Calu3 (cell line): ENCODE measurements around the gene ADSL. TPM values are rescaled to one million over a fixed set of nuclear protein-coding genes. Genes with fewer than 3 reads are reported as not detected.
A peak's percentile ranks its signal among the peaks of the same experiment; 100 is the strongest.

Experiments used
- BruUV-seq: library from RNA; stranded (reverse); fragments of 400-500 nt; replicated peaks from 2 replicates; lab custom pipeline; 2021; lab: Mats Ljungman, UMichigan
- CTCF ChIA-PET: fragments of 300-600 bp; sonication (Branson Sonifier 250); formaldehyde crosslinking; loops from one replicate; lab custom pipeline; 2022; ENCODE audit warnings: antibody characterized with exemption; lab: Charles Lee
- DNase-seq: peaks from one replicate; pipeline ENCODE4 v3.0.0; 2022
- H3K27ac Mint-ChIP-seq: one replicate; pipeline ENCODE4 v1.8.0; 2022; ENCODE audit warnings: mixed read lengths; ENCODE audit not compliant: unreplicated experiment
- H3K27me3 Mint-ChIP-seq: one replicate; pipeline ENCODE4 v1.8.0; 2022; ENCODE audit warnings: mixed read lengths; ENCODE audit not compliant: unreplicated experiment
- H3K36me3 Mint-ChIP-seq: one replicate; pipeline ENCODE4 v1.8.0; 2022; ENCODE audit warnings: mild to moderate bottlenecking, moderate library complexity, mixed read lengths; ENCODE audit not compliant: insufficient read depth, unreplicated experiment
- H3K4me1 Mint-ChIP-seq: one replicate; pipeline ENCODE4 v1.8.0; 2022; ENCODE audit warnings: mild to moderate bottlenecking, low read depth, mixed read lengths; ENCODE audit not compliant: unreplicated experiment
- H3K4me3 Mint-ChIP-seq: one replicate; pipeline ENCODE4 v1.8.0; 2022; ENCODE audit warnings: mild to moderate bottlenecking, low read depth, moderate library complexity, mixed read lengths; ENCODE audit not compliant: unreplicated experiment
- H3K9me3 Mint-ChIP-seq: one replicate; pipeline ENCODE4 v1.8.0; 2022; ENCODE audit warnings: low read depth, mixed read lengths; ENCODE audit not compliant: unreplicated experiment
- intact Hi-C: fragments of 100-400 bp; cut with micrococcal nuclease; formaldehyde crosslinking; loops from one replicate; pipeline ENCODE4 v1.10.0; 2022; ENCODE audit not compliant: unreplicated experiment
- total RNA-seq: library from RNA; stranded (reverse); gene quantifications from 2 replicates; pipeline ENCODE4 v1.2.3, GENCODE V29; 2022
- TF ChIP-seq, protein P1 (sequence below): fragments of 200-600 bp; IDR thresholded peaks from one replicate; pipeline ENCODE4 v1.8.0; 2022; ENCODE audit warnings: antibody characterized with exemption; ENCODE audit not compliant: unreplicated experiment

ADSL gene
- total RNA-seq, 1 experiment from 2014 or later: 96.3 TPM

DNA sequence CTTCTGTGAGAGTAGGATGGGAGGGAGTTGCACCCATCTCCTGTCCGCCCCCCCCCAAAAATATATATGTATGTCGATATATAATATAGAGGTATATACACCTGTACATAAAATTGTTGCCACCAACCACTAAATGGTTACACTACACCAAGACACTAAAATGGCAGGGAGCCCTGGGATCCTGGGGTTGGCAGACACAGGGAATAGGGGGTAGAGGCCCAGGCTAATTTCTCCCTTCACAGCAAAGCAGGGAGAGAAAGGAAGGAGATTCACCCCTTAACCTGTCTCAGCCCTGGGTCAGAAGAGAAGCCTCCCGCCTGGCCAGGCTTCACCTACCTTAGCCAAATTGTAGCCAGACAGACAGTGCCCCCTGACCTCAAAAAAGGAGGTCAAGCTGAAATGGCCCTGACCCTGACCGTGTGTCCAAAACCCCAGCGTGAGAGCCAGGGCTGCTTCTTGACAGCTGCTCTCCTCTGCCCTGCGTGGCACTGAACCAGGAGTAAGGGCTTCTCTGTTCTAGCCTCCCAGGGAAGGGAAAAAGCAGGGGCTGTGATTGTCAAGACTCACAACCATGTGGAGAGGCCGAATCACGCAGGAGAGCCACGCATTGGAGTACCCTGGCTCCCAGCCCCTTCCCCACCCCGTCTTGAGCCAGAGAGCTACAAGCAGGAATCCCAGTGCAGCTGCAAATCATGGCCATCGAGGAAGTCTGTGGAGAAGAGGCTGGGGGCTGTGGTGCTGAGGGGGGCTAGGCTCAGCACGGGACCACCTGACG, 64.6 kb downstream of the ADSL start:
- CTCF ChIA-PET: interaction anchor here (0.6 to 1.4 kb wide), 2 partner anchors 13 to 41 kb away, joined by 3 to 6 read pairs; no protein-coding TSS in a partner anchor

DNA sequence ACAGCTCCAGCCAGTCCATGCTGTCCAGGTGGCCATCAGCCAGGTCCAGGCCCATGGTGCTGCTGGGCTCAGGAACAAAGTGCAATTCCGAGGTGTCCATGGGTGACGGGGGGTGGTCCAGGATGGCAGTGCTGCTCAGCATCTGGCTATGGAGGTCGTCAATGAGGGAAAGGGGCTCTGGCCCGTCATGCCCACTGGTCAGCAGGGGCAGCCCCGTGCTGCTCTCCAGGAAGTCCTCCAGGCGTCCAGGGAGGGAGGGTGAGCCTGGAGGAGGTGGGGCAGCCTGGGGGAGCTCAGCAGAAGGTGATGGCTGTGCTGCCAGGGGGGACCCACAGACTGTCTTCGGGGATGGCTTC, 65.2 kb downstream of the ADSL start:
- BruUV-seq: no TSS peak
- peaks cover 2% of the 10 kb centered on the region for H3K9me3 Mint-ChIP-seq
- CTCF ChIA-PET: interaction anchor here (1.4 kb wide), 1 partner anchor 14 kb away, joined by 3 read pairs; no protein-coding TSS in a partner anchor
- H3K27ac Mint-ChIP-seq: no peak overlapping the region
- peaks cover 61% of the 10 kb centered on the region for H3K36me3 Mint-ChIP-seq
- H3K4me1 Mint-ChIP-seq: peaks cover 8% of the 10 kb centered on the region
- no peaks in the 10 kb centered on the region for H3K27me3 Mint-ChIP-seq
- H3K4me3 Mint-ChIP-seq: no peak overlapping the region
- no peak for DNase-seq
- intact Hi-C loops: no loop called here
- TF ChIP-seq, protein P1, sequence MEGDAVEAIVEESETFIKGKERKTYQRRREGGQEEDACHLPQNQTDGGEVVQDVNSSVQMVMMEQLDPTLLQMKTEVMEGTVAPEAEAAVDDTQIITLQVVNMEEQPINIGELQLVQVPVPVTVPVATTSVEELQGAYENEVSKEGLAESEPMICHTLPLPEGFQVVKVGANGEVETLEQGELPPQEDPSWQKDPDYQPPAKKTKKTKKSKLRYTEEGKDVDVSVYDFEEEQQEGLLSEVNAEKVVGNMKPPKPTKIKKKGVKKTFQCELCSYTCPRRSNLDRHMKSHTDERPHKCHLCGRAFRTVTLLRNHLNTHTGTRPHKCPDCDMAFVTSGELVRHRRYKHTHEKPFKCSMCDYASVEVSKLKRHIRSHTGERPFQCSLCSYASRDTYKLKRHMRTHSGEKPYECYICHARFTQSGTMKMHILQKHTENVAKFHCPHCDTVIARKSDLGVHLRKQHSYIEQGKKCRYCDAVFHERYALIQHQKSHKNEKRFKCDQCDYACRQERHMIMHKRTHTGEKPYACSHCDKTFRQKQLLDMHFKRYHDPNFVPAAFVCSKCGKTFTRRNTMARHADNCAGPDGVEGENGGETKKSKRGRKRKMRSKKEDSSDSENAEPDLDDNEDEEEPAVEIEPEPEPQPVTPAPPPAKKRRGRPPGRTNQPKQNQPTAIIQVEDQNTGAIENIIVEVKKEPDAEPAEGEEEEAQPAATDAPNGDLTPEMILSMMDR: no peak

More for the DNA sequence above, 64.6 kb downstream of the ADSL start:
- DNase-seq: no peak
- intact Hi-C loops: no loop called here
- Mint-ChIP-seq H3K27me3 (no peaks in the 10 kb centered on the region), H3K4me1 (peaks cover 8% of the 10 kb centered on the region), H3K4me3 (no peak overlapping the region), H3K36me3 (peaks cover 56% of the 10 kb centered on the region), H3K9me3 (peaks cover 2% of the 10 kb centered on the region), H3K27ac (no peak overlapping the region)
- BruUV-seq: no TSS peak
- TF ChIP-seq, protein P1: no peak

DNA sequence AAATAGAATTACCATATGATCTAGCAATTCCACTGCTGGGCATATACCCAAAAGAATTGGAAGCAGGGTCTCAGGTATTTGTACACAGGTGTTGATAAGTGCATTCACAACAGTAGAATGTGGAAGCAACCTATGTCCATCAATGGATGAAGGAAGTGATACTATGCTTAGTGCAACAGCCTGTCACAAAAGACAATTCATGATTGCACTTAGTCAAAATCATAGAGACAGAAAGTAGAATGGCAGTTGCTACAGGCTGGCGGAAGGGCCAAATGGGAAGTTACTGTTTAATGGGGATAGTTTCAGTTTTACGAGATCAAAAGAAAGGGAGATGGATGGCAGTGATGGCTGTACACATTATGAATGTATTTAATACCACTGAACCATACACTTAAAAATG, 66.1 kb downstream of the ADSL start:
- Mint-ChIP-seq H3K27ac (peak overlapping the region; percentile 38), H3K4me1 (peaks cover 8% of the 10 kb centered on the region), H3K4me3 (no peak overlapping the region), H3K36me3 (peaks cover 59% of the 10 kb centered on the region), H3K27me3 (no peaks in the 10 kb centered on the region), H3K9me3 (peaks cover 2% of the 10 kb centered on the region)
- no peak for DNase-seq
- TF ChIP-seq, protein P1: no peak
- CTCF ChIA-PET: no interaction called here
- BruUV-seq: no TSS peak
- intact Hi-C loops: no loop called here

DNA sequence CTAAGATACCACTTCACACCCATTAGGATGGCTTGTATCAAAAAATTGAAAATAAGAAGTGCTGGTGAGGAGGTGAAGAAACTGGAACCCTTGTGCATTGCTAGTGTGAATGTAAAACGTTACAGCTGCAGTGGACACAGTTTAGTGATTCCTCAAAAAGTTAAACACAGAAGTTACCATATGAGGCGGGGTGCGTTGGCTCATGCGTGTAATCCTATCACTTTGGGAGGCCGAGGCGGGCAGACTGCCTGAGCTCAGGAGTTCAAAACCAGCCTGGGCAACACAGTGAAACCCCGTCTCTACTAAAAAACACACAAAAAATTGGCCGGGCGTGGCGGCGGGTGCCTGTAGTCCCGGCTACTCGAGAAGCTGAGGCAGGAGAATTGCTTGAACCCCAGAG, 67.6 kb downstream of the ADSL start:
- no peak overlapping the region for H3K4me3 Mint-ChIP-seq
- intact Hi-C loops: no loop called here
- H3K4me1 Mint-ChIP-seq: peaks cover 8% of the 10 kb centered on the region
- CTCF ChIA-PET: no interaction called here
- H3K27me3 Mint-ChIP-seq: no peaks in the 10 kb centered on the region
- H3K36me3 Mint-ChIP-seq: peaks cover 45% of the 10 kb centered on the region
- DNase-seq: no peak
- H3K9me3 Mint-ChIP-seq: peaks cover 2% of the 10 kb centered on the region
- BruUV-seq: no TSS peak
- TF ChIP-seq, protein P1: no peak
- no peak overlapping the region for H3K27ac Mint-ChIP-seq
